ENCODE measurements around the gene FBXO46. TPM values are rescaled to one million over a fixed set of nuclear protein-coding genes. Genes with fewer than 3 reads are reported as not detected.

The FBXO46 gene
- total RNA-seq, 1 experiment from 2014 or later: 40.1 TPM

Small RNA genes within 50 kb of the gene (microRNA-seq; reads per million reads assigned to microRNA genes)
- gene MIR642A (ENCODE audit: borderline number of aligned reads): not detected
- gene MIR642B (ENCODE audit: borderline number of aligned reads): not detected

Other genes starting within 250 kb of the FBXO46 start
- gene RTN2, start 233.8 kb downstream of the FBXO46 start, total RNA-seq (2021): 25.1 to 27.8 TPM (median 27.4 TPM) in 3 replicates
- 10.3 to 15.1 TPM (median 14.2 TPM) in 3 replicates for gene PPM1N, start 232.5 kb downstream of the FBXO46 start, total RNA-seq (2021)
- 143 to 146 TPM (median 144 TPM) in 3 replicates for gene VASP, start 223.4 kb downstream of the FBXO46 start, total RNA-seq (2021)
- gene OPA3, start 146.1 kb downstream of the FBXO46 start, total RNA-seq (2021): 10.1 to 16.1 TPM (median 14.9 TPM) in 3 replicates
- 0.11 to 0.48 TPM (median 0.44 TPM) in 3 replicates for gene GPR4, start 128.7 kb downstream of the FBXO46 start, total RNA-seq (2021)
- gene EML2, start 91.5 kb downstream of the FBXO46 start, total RNA-seq (2021): 51.5 to 63.3 TPM (median 62.5 TPM) in 3 replicates
- 1.6 to 1.8 TPM (median 1.7 TPM) in 3 replicates for gene GIPR, start 62.7 kb downstream of the FBXO46 start, total RNA-seq (2021)
- gene SNRPD2, start 38.9 kb downstream of the FBXO46 start, total RNA-seq (2021): 739 to 792 TPM (median 784 TPM) in 3 replicates
- gene QPCTL, start 38.2 kb downstream of the FBXO46 start, total RNA-seq (2021): 23.8 to 33.3 TPM (median 27.5 TPM) in 3 replicates
- 0.11 to 0.23 TPM in 2 of 3 replicates, not detected in the other for gene MEIOSIN, start 2.5 kb upstream of the FBXO46 start, total RNA-seq (2021)
- gene SIX5, start 38.4 kb upstream of the FBXO46 start, total RNA-seq (2021): 26.0 to 37.0 TPM (median 36.5 TPM) in 3 replicates
- 34.4 to 42.7 TPM (median 38.8 TPM) in 3 replicates for gene DMPK, start 51.6 kb upstream of the FBXO46 start, total RNA-seq (2021)
- gene DMWD, start 61.9 kb upstream of the FBXO46 start, total RNA-seq (2021): 50.2 to 60.7 TPM (median 56.6 TPM) in 3 replicates
- 0.16 to 0.39 TPM (median 0.25 TPM) in 3 replicates for gene RSPH6A, start 84.4 kb upstream of the FBXO46 start, total RNA-seq (2021)
- 105 to 111 TPM (median 106 TPM) in 3 replicates for gene SYMPK, start 132.3 kb upstream of the FBXO46 start, total RNA-seq (2021)
- gene FOXA3, start 133.4 kb upstream of the FBXO46 start, total RNA-seq (2021): 20.7 to 24.6 TPM (median 24.2 TPM) in 3 replicates
- 29.8 to 32.3 TPM (median 30.3 TPM) in 3 replicates for gene IRF2BP1, start 155.2 kb upstream of the FBXO46 start, total RNA-seq (2021)
- gene MYPOP, start 171.7 kb upstream of the FBXO46 start, total RNA-seq (2021): 13.6 to 15.1 TPM (median 14.8 TPM) in 3 replicates
- gene NANOS2, start 183.9 kb upstream of the FBXO46 start, total RNA-seq (2021): 0.13 to 0.18 TPM in 2 of 3 replicates, not detected in the other
- gene NOVA2, start 243.0 kb upstream of the FBXO46 start, total RNA-seq (2021): 11.3 to 15.6 TPM (median 15.4 TPM) in 3 replicates